DND-41 (cell line): ENCODE data around the gene SLC52A1.

ENCODE experiments used
- ATAC-seq: fragments of 200-7000 bp; cut with Tn5 transposase; 3 replicates; pipeline ENCODE4 v1.9.1; 2021; ENCODE audit warnings: low read depth; ENCODE audit not compliant: insufficient read depth
- DNase-seq: peaks from one replicate; pipeline ENCODE4 v3.0.0-alpha.2; 2020
- H2AFZ ChIP-seq: 2 replicates; pipeline ENCODE4 v1.6.0; 2012; ENCODE audit warnings: low read depth, low read length
- H3K27ac ChIP-seq: 2 replicates; pipeline ENCODE4 v1.5.1; 2012; ENCODE audit warnings: low read length, inconsistent platforms
- H3K27me3 ChIP-seq: fragments of 200-600 bp; sonication (generic); 2 replicates; pipeline ENCODE4 v1.6.0; 2012; ENCODE audit warnings: low read length, mild to moderate bottlenecking, inconsistent platforms; ENCODE audit not compliant: insufficient read depth, poor library complexity
- H3K36me3 ChIP-seq: 2 replicates; pipeline ENCODE4 v1.5.1; 2012; ENCODE audit warnings: low read length, inconsistent platforms; ENCODE audit not compliant: insufficient read depth
- H3K4me1 ChIP-seq: 2 replicates; pipeline ENCODE4 v1.5.1; 2012; ENCODE audit warnings: mild to moderate bottlenecking, low read length; ENCODE audit not compliant: insufficient read depth
- H3K4me2 ChIP-seq: 2 replicates; pipeline ENCODE4 v1.6.0; 2012; ENCODE audit warnings: mild to moderate bottlenecking, moderate library complexity, low read length, inconsistent platforms; ENCODE audit not compliant: insufficient read depth
- H3K4me3 ChIP-seq, 2 experiments: fragments of 200-600 bp in 1 of 2; shearing (Covaris generic) in 1 of 2; 2 replicates each; pipeline ENCODE4 v1.5.1; 2012 to 2016; ENCODE audit warnings: inconsistent platforms in 2 of 2, low read length in 2 of 2, mild to moderate bottlenecking in 2 of 2, low read depth in 1 of 2, moderate library complexity in 1 of 2
- H3K79me2 ChIP-seq: 2 replicates; pipeline ENCODE4 v1.6.0; 2012; ENCODE audit warnings: low read length, inconsistent platforms; ENCODE audit not compliant: insufficient read depth
- H3K9ac ChIP-seq: 2 replicates; pipeline ENCODE4 v1.6.0; 2012; ENCODE audit warnings: low read depth, mild to moderate bottlenecking, inconsistent platforms, low read length, moderate library complexity
- H3K9me3 ChIP-seq: 2 replicates; pipeline ENCODE4 v1.5.1; 2012; ENCODE audit warnings: low read length, moderate library complexity, mild to moderate bottlenecking, inconsistent platforms; ENCODE audit not compliant: insufficient read depth, severe bottlenecking
- H4K20me1 ChIP-seq: 2 replicates; pipeline ENCODE4 v1.6.0; 2012; ENCODE audit warnings: low read length; ENCODE audit not compliant: insufficient read depth
- EZH2 ChIP-seq: IDR thresholded peaks from 3 replicates; pipeline ENCODE4 v1.6.1; 2012; ENCODE audit warnings: borderline replicate concordance, low read depth, mild to moderate bottlenecking, moderate library complexity, low read length, inconsistent platforms; ENCODE audit not compliant: severe bottlenecking
- TF ChIP-seq, protein P1 (sequence below): IDR thresholded peaks from 2 replicates; pipeline ENCODE4 v1.5.1; 2012; ENCODE audit warnings: borderline replicate concordance, low read length, moderate library complexity, mild to moderate bottlenecking; ENCODE audit not compliant: poor library complexity, severe bottlenecking; ENCODE audit errors: extremely low read depth

The SLC52A1 gene

DNA sequence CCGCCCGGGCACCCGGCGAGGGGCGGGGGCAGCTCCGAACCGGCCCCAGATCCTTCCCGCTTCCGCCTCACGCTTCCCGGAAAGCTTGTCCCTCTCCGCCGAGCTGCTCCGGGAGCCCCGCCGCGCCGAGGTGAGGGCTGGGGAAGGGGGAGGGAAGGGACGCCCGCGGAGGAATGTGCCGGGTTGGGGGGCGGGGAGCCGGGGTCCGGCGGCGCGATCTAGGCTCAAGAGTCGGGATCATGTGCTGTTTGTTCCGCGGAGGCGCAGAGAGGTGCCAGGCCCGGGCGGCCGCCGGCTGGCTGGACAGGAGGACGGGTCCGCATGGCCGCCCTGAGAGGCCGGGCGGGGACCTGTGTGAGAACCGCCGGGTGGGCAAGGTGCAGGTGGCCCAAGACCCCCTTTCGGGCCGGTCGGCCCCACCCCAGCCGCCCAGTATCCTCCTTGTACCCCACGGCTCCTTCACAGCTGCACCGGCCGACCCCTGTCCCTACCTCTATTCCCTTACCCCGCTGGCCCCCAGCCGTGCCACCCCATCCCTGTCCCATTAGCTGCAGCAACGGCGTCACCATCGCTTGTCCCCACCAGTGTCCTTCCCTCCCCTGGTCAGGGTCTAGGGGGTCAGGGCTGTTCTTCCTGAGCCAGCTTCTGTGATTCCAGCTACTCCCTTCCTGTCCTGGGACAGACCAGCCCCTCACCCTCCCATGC, 37.0 kb downstream of the SLC52A1 start:
- H3K4me1 ChIP-seq, result peaks cover 29% of the 10 kb centered on the region
- no peaks in the 10 kb centered on the region for H3K9me3 ChIP-seq
- peaks cover 23% of the 10 kb centered on the region for H3K36me3 ChIP-seq
- peak overlapping the region; percentile 93 for H3K4me2 ChIP-seq
- ATAC-seq (peak; percentile 13; the same call in 1 of the 3 replicates), DNase-seq (no peak)
- peak overlapping the region; percentile 84 for H3K9ac ChIP-seq
- H3K27me3 ChIP-seq, result no peaks in the 10 kb centered on the region
- H4K20me1 ChIP-seq, result no peaks in the 10 kb centered on the region
- TF ChIP-seq, protein P1, sequence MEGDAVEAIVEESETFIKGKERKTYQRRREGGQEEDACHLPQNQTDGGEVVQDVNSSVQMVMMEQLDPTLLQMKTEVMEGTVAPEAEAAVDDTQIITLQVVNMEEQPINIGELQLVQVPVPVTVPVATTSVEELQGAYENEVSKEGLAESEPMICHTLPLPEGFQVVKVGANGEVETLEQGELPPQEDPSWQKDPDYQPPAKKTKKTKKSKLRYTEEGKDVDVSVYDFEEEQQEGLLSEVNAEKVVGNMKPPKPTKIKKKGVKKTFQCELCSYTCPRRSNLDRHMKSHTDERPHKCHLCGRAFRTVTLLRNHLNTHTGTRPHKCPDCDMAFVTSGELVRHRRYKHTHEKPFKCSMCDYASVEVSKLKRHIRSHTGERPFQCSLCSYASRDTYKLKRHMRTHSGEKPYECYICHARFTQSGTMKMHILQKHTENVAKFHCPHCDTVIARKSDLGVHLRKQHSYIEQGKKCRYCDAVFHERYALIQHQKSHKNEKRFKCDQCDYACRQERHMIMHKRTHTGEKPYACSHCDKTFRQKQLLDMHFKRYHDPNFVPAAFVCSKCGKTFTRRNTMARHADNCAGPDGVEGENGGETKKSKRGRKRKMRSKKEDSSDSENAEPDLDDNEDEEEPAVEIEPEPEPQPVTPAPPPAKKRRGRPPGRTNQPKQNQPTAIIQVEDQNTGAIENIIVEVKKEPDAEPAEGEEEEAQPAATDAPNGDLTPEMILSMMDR, result no peak
- no peak for TF ChIP-seq EZH2
- H3K27ac ChIP-seq, result peak overlapping the region; percentile 60
- peak overlapping the region; percentile 74 for H2AFZ ChIP-seq
- H3K79me2 ChIP-seq, result peaks cover 9% of the 10 kb centered on the region; the same call in 1 of the 2 replicates
- peak overlapping the region; percentile 78 to 86 for H3K4me3 ChIP-seq

DNA sequence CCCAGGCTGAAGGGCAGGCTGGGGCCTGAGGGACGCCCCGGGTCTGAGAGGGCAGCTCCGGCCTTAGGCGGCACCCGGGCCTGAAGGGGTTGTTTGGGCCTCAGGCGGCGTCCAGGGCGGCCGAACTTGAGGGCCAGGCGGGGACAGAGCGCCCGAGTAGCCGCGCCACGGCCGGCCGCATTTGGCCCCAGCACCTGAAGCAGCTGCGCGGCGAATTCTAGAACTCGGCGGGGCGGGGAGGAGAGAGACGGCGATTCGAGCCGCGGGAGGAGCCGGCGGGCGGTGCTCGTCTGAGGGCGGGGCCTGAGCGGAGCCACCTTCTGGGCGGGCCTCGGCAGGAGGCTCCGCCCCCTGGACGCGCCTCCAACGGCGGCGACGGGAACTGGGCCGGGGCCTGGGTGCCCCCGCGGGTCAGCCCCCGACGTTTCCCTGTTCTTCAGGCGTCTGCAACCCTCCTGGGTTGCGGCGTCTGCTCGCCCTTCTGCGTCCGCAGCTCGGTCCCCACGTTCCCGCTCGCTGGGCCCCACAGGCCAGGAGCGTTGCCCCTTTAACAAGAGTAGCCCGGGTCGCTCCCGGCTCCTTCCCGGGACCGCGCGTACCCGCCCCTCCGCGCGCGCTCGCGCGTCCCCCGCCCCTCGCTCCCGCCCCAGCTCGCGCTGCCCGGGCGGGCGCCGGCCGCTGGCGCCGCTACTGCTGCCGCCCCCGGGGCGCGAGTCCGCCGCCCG, 37.8 kb downstream of the SLC52A1 start, which contains the start of the genes INCA1 and KIF1C:
INCA1 (minus strand) TSS at position 221 of the 725 bp plus-strand sequence. CDS start 3,085 bp downstream, outside the sequence.
KIF1C (plus strand) TSS at position 649 of the 725 bp plus-strand sequence. CDS start 2,297 bp downstream, outside the sequence.
- H2AFZ ChIP-seq, result peak within 1 kb of the TSS; percentile 88
- TF ChIP-seq, protein P1, result no peak
- no peak for TF ChIP-seq EZH2
- peak; percentile 90 for DNase-seq

DNA sequence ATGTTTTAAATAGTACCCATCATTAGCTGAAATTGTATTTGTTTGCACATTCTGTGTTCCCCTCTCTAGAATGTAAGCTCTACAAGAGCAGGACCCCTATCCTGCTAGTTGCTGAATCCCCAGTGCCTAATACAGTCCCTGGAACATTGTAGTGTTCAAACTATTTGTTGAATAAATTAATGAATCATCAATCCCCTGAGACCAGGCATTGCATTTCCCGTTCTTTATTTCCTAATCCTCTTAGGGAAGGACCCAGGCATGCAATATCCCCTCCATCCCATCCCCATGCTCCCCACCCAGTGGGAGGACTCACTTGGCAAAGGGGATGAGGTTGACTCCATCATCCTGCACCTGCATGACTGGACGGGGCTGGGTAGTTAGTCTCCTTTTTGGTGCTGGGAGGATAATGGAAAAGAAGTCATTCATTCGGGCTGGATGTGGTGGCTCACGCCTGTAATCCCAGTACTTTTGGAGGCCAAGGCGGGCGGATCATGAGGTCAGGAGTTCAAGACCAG, 41.1 kb downstream of the SLC52A1 start:
- H3K79me2 ChIP-seq, result peaks cover 9% of the 10 kb centered on the region; the same call in 1 of the 2 replicates
- no peaks in the 10 kb centered on the region for H3K36me3 ChIP-seq
- no peak overlapping the region for H3K27ac ChIP-seq
- no peaks in the 10 kb centered on the region for H3K27me3 ChIP-seq
- no peak overlapping the region for H3K4me2 ChIP-seq
- H2AFZ ChIP-seq, result no peak overlapping the region
- no peak overlapping the region for H3K9ac ChIP-seq
- no peaks in the 10 kb centered on the region for H3K9me3 ChIP-seq
- TF ChIP-seq, protein P1, result no peak
- no peak for TF ChIP-seq EZH2
- peaks cover 24% of the 10 kb centered on the region for H3K4me1 ChIP-seq
- no peaks in the 10 kb centered on the region for H4K20me1 ChIP-seq
- ATAC-seq (no peak), DNase-seq (no peak)
- H3K4me3 ChIP-seq, result no peak overlapping the region

More for the DNA sequence above, 37.8 kb downstream of the SLC52A1 start, which contains the start of the genes INCA1 and KIF1C:
- no peaks in the 10 kb centered on the region for H3K27me3 ChIP-seq
- peaks cover 9% of the 10 kb centered on the region; the same call in 1 of the 2 replicates for H3K79me2 ChIP-seq
- H3K27ac ChIP-seq, result peak within 1 kb of the TSS; percentile 86
- ATAC-seq, result peak; percentile 94
- peaks cover 29% of the 10 kb centered on the region for H3K4me1 ChIP-seq
- H4K20me1 ChIP-seq, result no peaks in the 10 kb centered on the region
- peak within 1 kb of the TSS; percentile 93 for H3K4me2 ChIP-seq
- peaks cover 20% of the 10 kb centered on the region for H3K36me3 ChIP-seq
- H3K9ac ChIP-seq, result peak within 1 kb of the TSS; percentile 84
- peak within 1 kb of the TSS; percentile 78 to 86 for H3K4me3 ChIP-seq
- no peaks in the 10 kb centered on the region for H3K9me3 ChIP-seq
